Neural crest cell (in vitro differentiated cells): ENCODE measurements around the gene S1PR2. TPM values are rescaled to one million over a fixed set of nuclear protein-coding genes. Genes with fewer than 3 reads are reported as not detected.

Experiments used
- DNase-seq: peaks from one replicate; pipeline ENCODE4 v3.0.0; 2021; ENCODE audit warnings: low read depth, mixed read lengths, low spot score
- H3K27ac Mint-ChIP-seq: one replicate; pipeline ENCODE4 v1.8.0; 2021; ENCODE audit warnings: mild to moderate bottlenecking, mixed read lengths; ENCODE audit not compliant: unreplicated experiment
- H3K27me3 Mint-ChIP-seq: 2 replicates; pipeline ENCODE4 v1.8.0; 2021; ENCODE audit warnings: low read depth, mild to moderate bottlenecking, mixed read lengths
- H3K36me3 Mint-ChIP-seq: 2 replicates; pipeline ENCODE4 v1.8.0; 2021; ENCODE audit warnings: low read depth, mild to moderate bottlenecking, mixed read lengths
- H3K4me1 Mint-ChIP-seq: 2 replicates; pipeline ENCODE4 v1.8.0; 2021; ENCODE audit warnings: mixed read lengths
- H3K4me3 Mint-ChIP-seq: one replicate; pipeline ENCODE4 v1.8.0; 2021; ENCODE audit warnings: mild to moderate bottlenecking, mixed read lengths
- H3K9me3 Mint-ChIP-seq: 2 replicates; pipeline ENCODE4 v1.8.0; 2021; ENCODE audit warnings: mixed read lengths
- total RNA-seq: library from RNA; stranded (reverse); gene quantifications from 2 replicates; pipeline ENCODE4 v1.2.1, GENCODE V29; 2021
- TF ChIP-seq, protein P1 (sequence below): fragments of 200-600 bp; sonication (generic); conservative IDR thresholded peaks from 2 replicates; pipeline ENCODE4 v1.5.0; 2021; ENCODE audit warnings: antibody characterized with exemption, mild to moderate bottlenecking

The S1PR2 gene
- total RNA-seq, 1 donor from 2014 or later = 24.8 TPM

DNA sequence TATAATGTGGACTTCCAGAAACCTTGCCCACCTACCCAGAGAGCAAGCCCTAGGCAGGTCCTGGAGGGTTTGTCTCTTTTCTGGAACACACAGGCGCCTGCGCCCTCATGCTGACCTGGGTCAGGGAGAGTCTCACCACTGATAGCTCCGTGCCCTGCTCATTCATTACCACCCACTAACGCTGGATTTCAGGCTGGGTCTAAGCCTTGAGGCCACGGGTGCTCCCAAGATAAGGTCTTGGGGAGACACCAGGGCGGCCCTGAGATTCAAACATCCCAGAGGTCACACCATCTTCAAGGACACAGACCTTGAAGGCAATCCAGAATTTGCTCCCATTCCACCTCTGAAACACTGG is 5.1 kb downstream of the S1PR2 start:
- Mint-ChIP-seq H3K27me3 (peaks cover 2% of the 10 kb centered on the region), H3K27ac (peak overlapping the region; percentile 93), H3K36me3 (peaks cover 5% of the 10 kb centered on the region), H3K9me3 (no peaks in the 10 kb centered on the region), H3K4me1 (peaks cover 20% of the 10 kb centered on the region), H3K4me3 (peak overlapping the region; percentile 68)
- TF ChIP-seq, protein P1, sequence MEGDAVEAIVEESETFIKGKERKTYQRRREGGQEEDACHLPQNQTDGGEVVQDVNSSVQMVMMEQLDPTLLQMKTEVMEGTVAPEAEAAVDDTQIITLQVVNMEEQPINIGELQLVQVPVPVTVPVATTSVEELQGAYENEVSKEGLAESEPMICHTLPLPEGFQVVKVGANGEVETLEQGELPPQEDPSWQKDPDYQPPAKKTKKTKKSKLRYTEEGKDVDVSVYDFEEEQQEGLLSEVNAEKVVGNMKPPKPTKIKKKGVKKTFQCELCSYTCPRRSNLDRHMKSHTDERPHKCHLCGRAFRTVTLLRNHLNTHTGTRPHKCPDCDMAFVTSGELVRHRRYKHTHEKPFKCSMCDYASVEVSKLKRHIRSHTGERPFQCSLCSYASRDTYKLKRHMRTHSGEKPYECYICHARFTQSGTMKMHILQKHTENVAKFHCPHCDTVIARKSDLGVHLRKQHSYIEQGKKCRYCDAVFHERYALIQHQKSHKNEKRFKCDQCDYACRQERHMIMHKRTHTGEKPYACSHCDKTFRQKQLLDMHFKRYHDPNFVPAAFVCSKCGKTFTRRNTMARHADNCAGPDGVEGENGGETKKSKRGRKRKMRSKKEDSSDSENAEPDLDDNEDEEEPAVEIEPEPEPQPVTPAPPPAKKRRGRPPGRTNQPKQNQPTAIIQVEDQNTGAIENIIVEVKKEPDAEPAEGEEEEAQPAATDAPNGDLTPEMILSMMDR = no peak
- DNase-seq = no peak

DNA sequence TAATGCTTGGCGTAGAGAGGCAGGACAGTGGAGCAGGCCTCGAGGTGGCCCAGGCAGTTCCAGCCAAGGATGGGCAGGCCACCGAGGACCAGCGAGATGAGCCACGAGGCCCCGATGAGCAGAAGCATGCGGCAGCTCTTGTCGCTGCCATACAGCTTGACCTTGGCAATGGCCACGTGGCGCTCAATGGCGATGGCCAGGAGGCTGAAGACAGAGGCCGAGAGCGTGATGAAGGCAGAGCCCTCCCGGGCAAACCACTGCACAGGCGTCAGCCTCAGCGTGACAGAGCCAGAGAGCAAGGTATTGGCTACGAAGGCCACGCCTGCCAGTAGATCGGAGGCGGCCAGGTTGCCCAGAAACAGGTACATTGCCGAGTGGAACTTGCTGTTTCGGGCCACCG is 6.8 kb downstream of the S1PR2 start:
- H3K4me1 Mint-ChIP-seq = peaks cover 14% of the 10 kb centered on the region
- no peak overlapping the region for H3K27ac Mint-ChIP-seq
- no peak overlapping the region for H3K4me3 Mint-ChIP-seq
- peaks cover 2% of the 10 kb centered on the region for H3K27me3 Mint-ChIP-seq
- peaks cover 5% of the 10 kb centered on the region for H3K36me3 Mint-ChIP-seq
- TF ChIP-seq, protein P1 = no peak
- DNase-seq = no peak
- H3K9me3 Mint-ChIP-seq = no peaks in the 10 kb centered on the region

DNA sequence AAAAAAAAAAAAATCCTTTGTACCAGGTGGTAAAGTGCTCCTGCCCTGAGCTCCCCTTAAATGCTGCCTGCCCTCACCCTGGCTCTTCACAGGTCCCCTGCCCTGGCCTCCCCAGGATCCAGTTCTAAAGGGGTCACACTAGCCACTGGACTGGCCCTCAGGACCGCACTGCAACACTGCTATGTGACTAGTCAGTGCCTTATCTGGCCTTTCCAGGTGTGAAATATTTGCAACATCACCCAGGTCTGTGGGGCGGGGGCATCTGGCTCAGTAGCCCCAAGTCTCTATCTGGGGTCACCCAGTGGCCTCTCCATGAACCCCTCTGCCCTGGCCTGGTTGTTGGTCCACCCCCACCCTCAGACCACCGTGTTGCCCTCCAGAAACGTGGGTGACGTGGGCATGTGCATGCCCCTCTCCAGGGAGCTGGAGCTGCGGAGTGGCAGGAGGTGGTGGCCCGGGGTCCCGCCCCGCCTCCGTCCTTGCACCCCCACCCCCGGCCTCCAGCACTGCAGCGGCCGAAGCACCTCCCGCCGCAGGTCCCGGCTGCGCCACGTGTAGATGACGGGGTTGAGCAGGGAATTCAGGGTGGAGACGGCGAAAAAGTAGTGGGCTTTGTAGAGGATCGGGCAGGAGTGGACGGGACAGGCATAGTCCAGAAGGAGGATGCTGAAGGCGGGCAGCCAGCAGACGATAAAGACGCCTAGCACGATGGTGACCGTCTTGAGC is 7.5 kb downstream of the S1PR2 start:
- H3K27ac Mint-ChIP-seq = no peak overlapping the region

DNA sequence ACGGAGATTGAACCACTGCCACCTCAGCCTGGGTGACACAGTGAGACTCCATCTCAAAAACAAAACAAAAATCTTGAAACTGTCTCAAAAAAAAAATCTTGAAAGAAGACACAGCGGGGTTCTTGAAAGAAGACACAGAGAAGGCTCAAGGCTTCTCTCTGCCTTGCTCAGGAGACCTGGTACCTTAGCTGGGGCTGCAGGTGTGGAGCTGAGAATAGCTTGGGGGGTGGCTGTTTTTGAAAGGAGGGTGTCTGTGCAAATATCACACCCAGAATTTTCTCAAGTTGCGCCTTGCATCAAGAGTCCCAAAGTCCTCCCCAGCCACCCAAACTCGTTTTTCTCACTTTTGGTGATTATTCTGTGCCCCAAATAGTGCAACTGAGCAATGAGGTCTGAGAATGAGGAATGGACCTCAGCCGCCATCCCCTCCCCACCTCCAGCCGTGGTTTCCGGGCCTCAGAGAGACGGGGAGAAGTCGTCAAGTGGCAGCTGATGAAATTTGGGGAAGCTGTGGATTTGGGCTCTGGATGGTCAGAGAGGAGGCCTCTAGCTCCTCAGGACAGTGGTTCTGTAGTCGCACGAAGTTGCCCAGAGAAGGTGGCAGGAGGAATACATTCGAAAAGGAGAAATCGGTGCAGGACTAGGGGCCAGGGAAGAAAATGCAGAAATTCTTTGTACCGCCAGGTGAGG is 8.8 kb downstream of the S1PR2 start:
- Mint-ChIP-seq H3K27ac (no peak overlapping the region), H3K36me3 (peaks cover 5% of the 10 kb centered on the region), H3K9me3 (no peaks in the 10 kb centered on the region), H3K27me3 (peaks cover under 1% of the 10 kb centered on the region), H3K4me3 (peak overlapping the region; percentile 46), H3K4me1 (peaks cover 11% of the 10 kb centered on the region)
- no peak for DNase-seq
- TF ChIP-seq, protein P1 = no peak

More for the DNA sequence above, 7.5 kb downstream of the S1PR2 start:
- H3K4me3 Mint-ChIP-seq = no peak overlapping the region
- TF ChIP-seq, protein P1 = no peak
- no peak for DNase-seq
- H3K9me3 Mint-ChIP-seq = no peaks in the 10 kb centered on the region
- peaks cover 2% of the 10 kb centered on the region for H3K27me3 Mint-ChIP-seq
- peaks cover 5% of the 10 kb centered on the region for H3K36me3 Mint-ChIP-seq
- peaks cover 14% of the 10 kb centered on the region for H3K4me1 Mint-ChIP-seq

DNA sequence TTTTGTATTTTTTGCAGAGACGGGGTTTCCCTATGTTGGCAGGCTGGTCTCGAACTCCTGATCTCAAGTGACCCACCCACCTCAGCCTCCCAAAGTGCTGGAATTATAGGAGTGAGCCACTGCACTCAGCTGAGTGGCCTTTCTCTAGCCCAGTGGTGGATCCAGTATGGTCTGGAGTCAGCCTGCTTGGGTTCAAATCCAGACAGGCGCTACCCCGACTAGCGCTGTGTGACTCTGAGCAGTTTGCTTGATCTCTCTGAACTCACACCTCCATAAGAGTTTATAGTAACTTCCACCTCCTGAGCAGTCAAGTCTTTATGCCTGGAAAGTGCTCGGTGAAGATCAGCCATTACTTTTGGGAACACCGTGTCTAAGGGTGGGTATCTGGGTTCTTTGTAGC is 10.4 kb downstream of the S1PR2 start:
- TF ChIP-seq, protein P1 = no peak
- no peaks in the 10 kb centered on the region for H3K9me3 Mint-ChIP-seq
- peak overlapping the region; percentile 29 for H3K27ac Mint-ChIP-seq
- H3K4me3 Mint-ChIP-seq = no peak overlapping the region
- DNase-seq = no peak
- peaks cover 3% of the 10 kb centered on the region for H3K4me1 Mint-ChIP-seq
- peaks cover 5% of the 10 kb centered on the region for H3K36me3 Mint-ChIP-seq
- H3K27me3 Mint-ChIP-seq = no peaks in the 10 kb centered on the region
